Duodenal mucosa (tissue), 2 donors: ENCODE measurements around the gene MUSK.
"Not testable (repeated sequence)": the region's sequence is repeated elsewhere in the genome, so short reads cannot be mapped to it uniquely, and the experiment has no call there.

ENCODE experiments used
- H3K27ac ChIP-seq: one replicate; pipeline ENCODE4 v1.7.0; 2013; ENCODE audit warnings: low read depth, low read length
- H3K27me3 ChIP-seq, 2 donors: one replicate each; pipeline ENCODE4 v1.7.0; 2013; ENCODE audit warnings: low read length in 2 of 2, control low read depth in 1 of 2; ENCODE audit not compliant: insufficient read depth in 2 of 2, control insufficient read depth in 1 of 2
- H3K36me3 ChIP-seq, 2 donors: one replicate each; pipeline ENCODE4 v1.7.0; 2013; ENCODE audit warnings: low read length in 2 of 2, control low read depth in 1 of 2; ENCODE audit not compliant: insufficient read depth in 2 of 2, control insufficient read depth in 1 of 2
- H3K4me1 ChIP-seq, 2 donors: one replicate each; pipeline ENCODE4 v1.7.0; 2013; ENCODE audit warnings: low read length in 2 of 2, control low read depth in 1 of 2; ENCODE audit not compliant: insufficient read depth in 2 of 2, control insufficient read depth in 1 of 2
- H3K4me3 ChIP-seq, 2 donors: one replicate each; pipeline ENCODE4 v1.7.0; 2013; ENCODE audit warnings: low read length in 2 of 2, low read depth in 1 of 2
- H3K9ac ChIP-seq, 2 donors: one replicate each; pipeline ENCODE4 v1.7.0; 2013; ENCODE audit warnings: low read length in 2 of 2, low read depth in 1 of 2
- H3K9me3 ChIP-seq, 2 donors: one replicate each; pipeline ENCODE4 v1.7.0; 2013; ENCODE audit warnings: low read length in 2 of 2, control low read depth in 1 of 2; ENCODE audit not compliant: control insufficient read depth in 1 of 2

The MUSK gene

DNA sequence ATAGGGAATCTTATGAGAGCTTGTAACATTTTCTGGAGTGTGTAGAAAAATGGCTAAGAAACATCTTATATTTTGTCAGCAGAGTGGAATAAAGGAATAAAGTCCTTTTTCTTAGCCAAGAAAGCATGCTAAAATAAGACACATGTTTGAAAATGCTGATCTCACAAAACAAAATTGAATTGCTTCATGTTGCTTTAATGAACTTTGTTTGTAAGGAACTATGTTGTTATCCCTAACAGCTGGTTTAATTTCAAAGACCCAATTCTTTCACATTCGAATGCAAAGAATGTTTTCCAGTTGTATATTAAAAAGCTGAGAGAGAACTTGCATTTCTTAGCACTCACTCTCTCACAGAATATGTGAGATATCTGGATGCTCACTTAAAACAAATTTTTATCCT is 107.6 kb downstream of the MUSK start:
- Histone ChIP-seq H3K4me3 (no peak overlapping the region), H3K4me1 (no peaks in the 10 kb centered on the region), H3K27me3 (no peaks in the 10 kb centered on the region), H3K36me3 (no peaks in the 10 kb centered on the region), H3K27ac (no peak overlapping the region), H3K9me3 (no peaks in the 10 kb centered on the region), H3K9ac (no peak overlapping the region)

- H3K27ac ChIP-seq = no peak overlapping the region
- H3K9me3 ChIP-seq = no peaks in the 10 kb centered on the region
- H3K27me3 ChIP-seq = no peaks in the 10 kb centered on the region
- H3K4me1 ChIP-seq = no peaks in the 10 kb centered on the region
- H3K36me3 ChIP-seq = no peaks in the 10 kb centered on the region
- no peak overlapping the region for H3K4me3 ChIP-seq
- no peak overlapping the region for H3K9ac ChIP-seq
These were observed 108.7 kb downstream of the MUSK start for GRCh38 chr9:110777196-110777875.

DNA sequence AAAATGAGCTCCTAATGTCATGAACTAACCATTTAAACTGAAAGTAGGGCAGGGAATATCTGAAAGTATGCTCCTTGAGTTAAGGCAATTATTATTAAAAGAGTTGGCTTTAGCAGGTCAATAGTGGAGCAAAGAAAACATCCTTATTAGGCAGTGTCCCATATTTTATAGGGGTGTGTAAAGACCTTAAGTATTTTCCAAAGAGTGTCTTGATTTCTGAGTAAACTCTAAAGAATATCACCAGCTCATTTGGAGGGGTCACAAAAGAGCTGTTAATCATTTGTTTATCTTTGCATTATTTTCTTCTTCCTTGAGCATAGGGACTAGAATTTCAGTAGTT is 109.3 kb downstream of the MUSK start:
- Histone ChIP-seq H3K4me1 (no peaks in the 10 kb centered on the region), H3K27me3 (no peaks in the 10 kb centered on the region), H3K9me3 (no peaks in the 10 kb centered on the region), H3K4me3 (no peak overlapping the region), H3K36me3 (no peaks in the 10 kb centered on the region), H3K9ac (no peak overlapping the region), H3K27ac (no peak overlapping the region)

GRCh38 chr9:110782701-110783100 is 114.1 kb downstream of the MUSK start:
- Histone ChIP-seq H3K9me3 (no peaks in the 10 kb centered on the region), H3K27ac (no peak overlapping the region), H3K36me3 (no peaks in the 10 kb centered on the region), H3K4me3 (no peak overlapping the region), H3K27me3 (no peaks in the 10 kb centered on the region), H3K9ac (no peak overlapping the region), H3K4me1 (no peaks in the 10 kb centered on the region)

GRCh38 chr9:110784309-110784708 is 115.7 kb downstream of the MUSK start:
- Histone ChIP-seq H3K4me3 (no peak overlapping the region), H3K9ac (no peak overlapping the region), H3K9me3 (no peaks in the 10 kb centered on the region), H3K27ac (no peak overlapping the region), H3K36me3 (no peaks in the 10 kb centered on the region), H3K27me3 (no peaks in the 10 kb centered on the region), H3K4me1 (no peaks in the 10 kb centered on the region)

- Histone ChIP-seq H3K4me1 (no peaks in the 10 kb centered on the region), H3K4me3 (no peak overlapping the region), H3K9ac (no peak overlapping the region), H3K9me3 (no peaks in the 10 kb centered on the region), H3K27me3 (no peaks in the 10 kb centered on the region), H3K36me3 (no peaks in the 10 kb centered on the region), H3K27ac (no peak overlapping the region)
These were observed 116.6 kb downstream of the MUSK start for GRCh38 chr9:110785166-110785565.

GRCh38 chr9:110788396-110788795 is 119.8 kb downstream of the MUSK start:
- H3K4me3 ChIP-seq, H3K36me3 ChIP-seq, H3K9ac ChIP-seq, H3K4me1 ChIP-seq, H3K27me3 ChIP-seq, H3K9me3 ChIP-seq, H3K27ac ChIP-seq: not testable (repeated sequence)

DNA sequence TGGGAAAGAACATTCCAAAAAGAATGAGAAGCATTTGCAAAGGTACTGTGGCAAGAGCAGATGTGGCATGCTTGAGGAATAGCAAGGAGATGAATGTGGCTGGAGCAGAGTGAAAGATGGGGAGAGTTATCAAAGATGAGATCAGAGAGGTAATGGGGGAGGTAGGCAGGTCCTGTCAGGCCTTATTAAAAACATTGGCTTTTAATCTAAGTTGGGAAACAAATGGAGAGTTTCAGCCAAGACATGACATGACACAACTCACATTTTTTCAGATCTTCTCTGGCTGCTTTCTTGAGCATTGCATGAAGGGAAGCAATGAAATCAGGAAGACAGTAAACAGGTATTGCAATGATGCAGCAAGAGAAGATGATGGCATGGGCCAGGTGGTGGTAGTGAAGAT is 120.3 kb downstream of the MUSK start:
- Histone ChIP-seq H3K36me3 (no peaks in the 10 kb centered on the region), H3K4me3 (no peak overlapping the region), H3K9me3 (no peaks in the 10 kb centered on the region), H3K27me3 (no peaks in the 10 kb centered on the region), H3K27ac (no peak overlapping the region), H3K4me1 (no peaks in the 10 kb centered on the region), H3K9ac (no peak overlapping the region)

GRCh38 chr9:110797611-110798010 is 129.0 kb downstream of the MUSK start:
- H3K9ac ChIP-seq = no peak overlapping the region
- H3K27ac ChIP-seq = no peak overlapping the region
- no peak overlapping the region for H3K4me3 ChIP-seq
- H3K9me3 ChIP-seq = no peaks in the 10 kb centered on the region
- no peaks in the 10 kb centered on the region for H3K4me1 ChIP-seq
- H3K27me3 ChIP-seq = no peaks in the 10 kb centered on the region
- no peaks in the 10 kb centered on the region for H3K36me3 ChIP-seq

DNA sequence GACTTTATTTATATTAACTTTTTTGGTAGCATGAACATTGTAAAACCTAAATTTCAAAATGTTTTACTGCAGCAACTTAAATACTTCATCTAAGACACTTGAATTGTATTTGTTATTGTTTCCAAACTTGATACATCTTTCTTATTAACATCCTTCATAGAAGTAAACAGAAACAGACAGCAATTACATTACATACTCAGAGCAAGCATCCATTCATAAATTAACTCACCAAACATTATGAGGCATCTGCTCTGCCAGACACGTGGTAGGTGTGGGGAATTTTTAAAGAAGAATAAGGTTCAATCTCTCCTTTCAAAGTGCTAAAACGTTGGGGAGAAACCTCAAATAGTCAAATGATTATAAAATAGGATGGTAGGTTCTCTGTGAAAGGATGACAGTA is 130.8 kb downstream of the MUSK start:
- H3K27me3 ChIP-seq = no peaks in the 10 kb centered on the region
- no peaks in the 10 kb centered on the region for H3K36me3 ChIP-seq
- no peak overlapping the region for H3K9ac ChIP-seq
- no peak overlapping the region for H3K4me3 ChIP-seq
- no peak overlapping the region for H3K27ac ChIP-seq
- H3K4me1 ChIP-seq = no peaks in the 10 kb centered on the region
- H3K9me3 ChIP-seq = no peaks in the 10 kb centered on the region

- Histone ChIP-seq H3K27me3 (no peaks in the 10 kb centered on the region), H3K4me1 (no peaks in the 10 kb centered on the region), H3K36me3 (no peaks in the 10 kb centered on the region), H3K9me3 (no peaks in the 10 kb centered on the region), H3K27ac (no peak overlapping the region), H3K4me3 (no peak overlapping the region), H3K9ac (no peak overlapping the region)
These were observed 132.8 kb downstream of the MUSK start for GRCh38 chr9:110801426-110801825.
